ENCODE measurements around the gene VENTX. TPM values are rescaled to one million over a fixed set of nuclear protein-coding genes. Genes with fewer than 3 reads are reported as not detected.

Gene VENTX
- polyA plus RNA-seq, 1 experiment: not detected

DNA sequence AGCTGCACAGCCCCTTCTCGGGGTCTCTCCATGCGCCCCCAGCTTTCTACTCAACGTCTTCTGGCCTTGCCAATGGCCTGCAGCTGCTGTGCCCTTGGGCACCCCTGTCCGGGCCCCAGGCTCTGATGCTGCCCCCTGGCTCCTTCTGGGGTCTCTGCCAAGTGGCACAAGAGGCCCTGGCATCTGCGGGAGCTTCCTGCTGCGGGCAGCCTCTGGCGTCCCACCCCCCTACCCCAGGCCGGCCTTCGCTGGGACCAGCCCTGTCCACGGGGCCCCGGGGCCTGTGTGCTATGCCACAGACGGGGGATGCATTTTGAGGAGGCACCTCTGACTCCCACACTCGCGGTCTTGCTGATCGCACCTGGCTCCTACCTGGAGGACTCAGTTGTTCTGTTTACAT lies 2.3 kb downstream of the VENTX start:
- DNase-seq (ENCODE audit: low read depth): no peak
- H3K27me3 ChIP-seq (ENCODE audit: control insufficient read depth, insufficient read depth, low read length): peaks cover 22% of the 10 kb centered on the region
- ChIA-PET POLR2A (no interaction called here), CTCF (no interaction called here)
- H3K36me3 ChIP-seq (ENCODE audit: control insufficient read depth, insufficient read depth, low read length): no peaks in the 10 kb centered on the region
- TF ChIP-seq, protein P1, sequence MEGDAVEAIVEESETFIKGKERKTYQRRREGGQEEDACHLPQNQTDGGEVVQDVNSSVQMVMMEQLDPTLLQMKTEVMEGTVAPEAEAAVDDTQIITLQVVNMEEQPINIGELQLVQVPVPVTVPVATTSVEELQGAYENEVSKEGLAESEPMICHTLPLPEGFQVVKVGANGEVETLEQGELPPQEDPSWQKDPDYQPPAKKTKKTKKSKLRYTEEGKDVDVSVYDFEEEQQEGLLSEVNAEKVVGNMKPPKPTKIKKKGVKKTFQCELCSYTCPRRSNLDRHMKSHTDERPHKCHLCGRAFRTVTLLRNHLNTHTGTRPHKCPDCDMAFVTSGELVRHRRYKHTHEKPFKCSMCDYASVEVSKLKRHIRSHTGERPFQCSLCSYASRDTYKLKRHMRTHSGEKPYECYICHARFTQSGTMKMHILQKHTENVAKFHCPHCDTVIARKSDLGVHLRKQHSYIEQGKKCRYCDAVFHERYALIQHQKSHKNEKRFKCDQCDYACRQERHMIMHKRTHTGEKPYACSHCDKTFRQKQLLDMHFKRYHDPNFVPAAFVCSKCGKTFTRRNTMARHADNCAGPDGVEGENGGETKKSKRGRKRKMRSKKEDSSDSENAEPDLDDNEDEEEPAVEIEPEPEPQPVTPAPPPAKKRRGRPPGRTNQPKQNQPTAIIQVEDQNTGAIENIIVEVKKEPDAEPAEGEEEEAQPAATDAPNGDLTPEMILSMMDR (IDR thresholded peaks at IDR 0.05; ENCODE audit: insufficient read depth, low read depth, low read length): no peak
- H3K4me3 ChIP-seq (ENCODE audit: low read depth, low read length): no peak overlapping the region

- TF ChIP-seq, protein P1 (IDR thresholded peaks at IDR 0.05; ENCODE audit: insufficient read depth, low read depth, low read length): no peak
- no peak overlapping the region for H3K4me3 ChIP-seq (ENCODE audit: low read depth, low read length)
- peaks cover 19% of the 10 kb centered on the region for H3K27me3 ChIP-seq (ENCODE audit: control insufficient read depth, insufficient read depth, low read length)
- POLR2A ChIA-PET: no interaction called here
- CTCF ChIA-PET: interaction anchor here (1.0 kb wide), 1 partner anchor 16 kb away, joined by 3 read pairs; no protein-coding TSS in a partner anchor
- no peaks in the 10 kb centered on the region for H3K36me3 ChIP-seq (ENCODE audit: control insufficient read depth, insufficient read depth, low read length)
- no peak for DNase-seq (ENCODE audit: low read depth)
Measured at GRCh38 chr10:133241501-133242205, 4.0 kb downstream of the VENTX start.

DNA sequence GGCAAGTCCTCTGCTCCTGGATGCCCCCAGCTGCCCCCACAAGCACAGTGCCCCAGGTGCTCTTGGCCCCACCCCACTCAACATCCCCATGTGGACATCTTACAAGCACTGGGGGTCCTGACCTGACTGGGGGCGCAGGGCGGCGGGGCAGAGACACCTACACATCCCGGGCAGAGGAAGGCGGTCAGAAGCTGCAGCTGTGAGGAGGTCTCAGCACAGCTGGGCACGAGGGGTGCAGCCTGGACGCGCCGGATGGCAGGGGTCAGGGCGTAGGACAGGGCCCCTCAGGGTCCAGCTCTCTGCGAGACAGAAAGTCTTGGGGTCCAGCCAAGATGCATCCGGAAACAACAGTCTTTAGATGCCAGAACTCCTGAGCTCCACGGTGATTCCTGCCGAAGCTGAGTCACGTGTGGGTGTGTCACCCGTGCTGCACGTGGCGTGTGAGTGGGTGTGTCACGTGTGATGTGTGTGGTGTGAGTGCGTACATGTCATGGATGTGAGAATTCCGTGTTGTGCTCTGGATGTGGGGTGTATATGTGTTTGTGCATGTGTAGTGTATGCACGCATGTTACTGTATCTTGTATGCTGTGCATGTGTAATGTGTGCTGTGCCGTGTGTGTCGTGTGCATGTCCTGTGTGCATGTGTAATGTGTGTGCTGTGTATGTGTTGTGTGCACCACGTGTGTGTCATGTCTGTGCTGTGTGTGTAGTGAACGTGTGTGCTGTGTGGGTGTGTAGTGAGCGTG lies 5.1 kb downstream of the VENTX start:
- Histone ChIP-seq H3K27me3 (ENCODE audit: control insufficient read depth, insufficient read depth, low read length) (peaks cover 16% of the 10 kb centered on the region), H3K36me3 (ENCODE audit: control insufficient read depth, insufficient read depth, low read length) (no peaks in the 10 kb centered on the region), H3K4me3 (ENCODE audit: low read depth, low read length) (no peak overlapping the region)
- POLR2A ChIA-PET: no interaction called here
- DNase-seq (ENCODE audit: low read depth): no peak
- CTCF ChIA-PET: interaction anchor here (1.0 kb wide), 1 partner anchor 18 kb away, joined by 3 read pairs; no protein-coding TSS in a partner anchor
- TF ChIP-seq, protein P1 (IDR thresholded peaks at IDR 0.05; ENCODE audit: insufficient read depth, low read depth, low read length): no peak

DNA sequence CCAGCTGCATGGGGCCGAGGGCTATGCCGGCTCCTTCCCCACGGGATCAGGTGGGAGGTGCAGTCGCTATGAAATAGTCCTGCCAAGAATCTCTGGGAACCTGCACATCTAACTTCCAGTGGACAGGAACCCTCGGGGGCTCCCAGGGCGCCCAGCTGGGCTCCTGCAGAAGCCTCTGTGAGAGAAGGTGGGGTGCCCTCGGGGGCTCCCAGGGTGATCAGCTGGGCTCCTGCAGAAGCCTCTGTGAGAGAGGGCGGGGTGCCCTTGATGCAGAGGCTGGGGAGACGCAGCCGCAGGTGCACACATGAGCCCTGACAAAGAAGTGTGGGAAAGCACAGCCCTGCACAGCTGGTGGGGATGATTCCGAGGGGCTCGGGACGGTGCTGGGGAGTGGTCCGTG lies 5.9 kb downstream of the VENTX start:
- Histone ChIP-seq H3K4me3 (ENCODE audit: low read depth, low read length) (no peak overlapping the region), H3K36me3 (ENCODE audit: control insufficient read depth, insufficient read depth, low read length) (no peaks in the 10 kb centered on the region), H3K27me3 (ENCODE audit: control insufficient read depth, insufficient read depth, low read length) (peaks cover 11% of the 10 kb centered on the region)
- DNase-seq (ENCODE audit: low read depth): no peak
- TF ChIP-seq, protein P1 (IDR thresholded peaks at IDR 0.05; ENCODE audit: insufficient read depth, low read depth, low read length): no peak
- POLR2A ChIA-PET: no interaction called here
- CTCF ChIA-PET: no interaction called here

GRCh38 chr10:133245439-133246235 lies 8.0 kb downstream of the VENTX start:
- TF ChIP-seq, protein P1 (IDR thresholded peaks at IDR 0.05; ENCODE audit: insufficient read depth, low read depth, low read length): no peak
- ChIA-PET CTCF (no interaction called here), POLR2A (no interaction called here)
- peaks cover 14% of the 10 kb centered on the region for H3K27me3 ChIP-seq (ENCODE audit: control insufficient read depth, insufficient read depth, low read length)
- H3K4me3 ChIP-seq (ENCODE audit: low read depth, low read length): no peak overlapping the region
- no peaks in the 10 kb centered on the region for H3K36me3 ChIP-seq (ENCODE audit: control insufficient read depth, insufficient read depth, low read length)
- DNase-seq (ENCODE audit: low read depth): no peak
